Fibroblast of villous mesenchyme (primary cell): ENCODE measurements around the gene SUGP1. TPM values are rescaled to one million over a fixed set of nuclear protein-coding genes. Genes with fewer than 3 reads are reported as not detected.

Source experiments
- DNase-seq: peaks from one replicate; pipeline ENCODE4 v3.0.0-alpha.2; 2010; ENCODE audit warnings: low read depth
- H3K4me3 ChIP-seq: 2 replicates; pipeline ENCODE4 v1.5.1; 2011; ENCODE audit warnings: low read depth, mild to moderate bottlenecking, low read length
- small RNA-seq: library from RNA; depleted of rRNA; stranded (forward); fragments of <200 nt; gene quantifications from one replicate; pipeline ENCODE3, GENCODE V24; 2012
- total RNA-seq: library from RNA; depleted of rRNA; stranded (reverse); fragments of >200 nt; gene quantifications from 2 replicates; pipeline ENCODE4 v1.2.3, GENCODE V29; 2012
- TF ChIP-seq, protein P1 (sequence below): IDR thresholded peaks from 2 replicates; pipeline ENCODE4 v1.5.1; 2012; ENCODE audit warnings: low read depth, mild to moderate bottlenecking, low read length; ENCODE audit not compliant: insufficient read depth

Gene SUGP1
- total RNA-seq, 1 donor = 22.5 TPM

GRCh38 chr19:19232261-19232721, 88.0 kb downstream of the SUGP1 start:
- no peak for DNase-seq
- TF ChIP-seq, protein P1, sequence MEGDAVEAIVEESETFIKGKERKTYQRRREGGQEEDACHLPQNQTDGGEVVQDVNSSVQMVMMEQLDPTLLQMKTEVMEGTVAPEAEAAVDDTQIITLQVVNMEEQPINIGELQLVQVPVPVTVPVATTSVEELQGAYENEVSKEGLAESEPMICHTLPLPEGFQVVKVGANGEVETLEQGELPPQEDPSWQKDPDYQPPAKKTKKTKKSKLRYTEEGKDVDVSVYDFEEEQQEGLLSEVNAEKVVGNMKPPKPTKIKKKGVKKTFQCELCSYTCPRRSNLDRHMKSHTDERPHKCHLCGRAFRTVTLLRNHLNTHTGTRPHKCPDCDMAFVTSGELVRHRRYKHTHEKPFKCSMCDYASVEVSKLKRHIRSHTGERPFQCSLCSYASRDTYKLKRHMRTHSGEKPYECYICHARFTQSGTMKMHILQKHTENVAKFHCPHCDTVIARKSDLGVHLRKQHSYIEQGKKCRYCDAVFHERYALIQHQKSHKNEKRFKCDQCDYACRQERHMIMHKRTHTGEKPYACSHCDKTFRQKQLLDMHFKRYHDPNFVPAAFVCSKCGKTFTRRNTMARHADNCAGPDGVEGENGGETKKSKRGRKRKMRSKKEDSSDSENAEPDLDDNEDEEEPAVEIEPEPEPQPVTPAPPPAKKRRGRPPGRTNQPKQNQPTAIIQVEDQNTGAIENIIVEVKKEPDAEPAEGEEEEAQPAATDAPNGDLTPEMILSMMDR = no peak
- no peak overlapping the region for H3K4me3 ChIP-seq

GRCh38 chr19:19230999-19231398, 89.3 kb downstream of the SUGP1 start:
- H3K4me3 ChIP-seq = no peak overlapping the region
- no peak for DNase-seq
- TF ChIP-seq, protein P1 = no peak

DNA sequence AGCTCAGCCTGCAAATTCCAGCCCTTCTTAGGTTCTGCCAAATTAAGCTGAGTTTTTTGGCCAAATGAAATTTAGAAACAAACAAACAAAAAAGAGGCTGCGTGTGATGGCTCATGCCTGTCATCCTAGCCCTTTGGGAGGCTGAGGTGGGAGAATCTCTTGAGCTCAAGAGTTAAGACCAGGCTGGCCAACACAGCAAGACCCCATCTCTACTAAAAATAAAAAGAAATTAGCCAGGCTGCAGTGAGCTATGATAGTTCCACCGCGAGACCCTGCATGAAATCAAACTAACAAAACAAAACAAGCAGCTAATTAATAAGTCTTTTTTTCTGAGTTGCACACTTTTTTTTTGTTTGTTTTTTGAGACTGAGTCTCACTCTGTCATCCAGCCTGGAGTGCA, 90.6 kb downstream of the SUGP1 start:
- DNase-seq = no peak
- TF ChIP-seq, protein P1 = no peak
- no peak overlapping the region for H3K4me3 ChIP-seq

- DNase-seq = no peak
Observed at GRCh38 chr19:19227217-19227616, 93.1 kb downstream of the SUGP1 start.

DNA sequence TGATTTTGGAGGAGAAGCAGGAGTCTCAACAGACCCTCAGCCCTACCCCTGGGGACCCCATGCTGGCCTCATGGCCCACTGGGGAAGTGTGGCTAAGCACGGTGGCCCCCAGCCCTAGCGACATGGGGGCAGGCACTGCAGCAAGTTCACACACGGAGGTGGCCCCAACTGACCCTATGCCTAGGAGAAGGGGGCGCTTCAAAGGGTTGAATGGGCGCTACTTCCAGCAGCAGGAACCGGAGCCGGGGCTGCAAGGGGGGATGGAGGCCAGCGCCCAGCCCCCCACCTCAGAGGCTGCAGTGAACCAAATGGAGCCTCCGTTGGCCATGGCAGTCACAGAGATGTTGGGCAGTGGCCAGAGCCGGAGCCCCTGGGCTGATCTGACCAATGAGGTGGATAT, 93.6 kb downstream of the SUGP1 start:
- TF ChIP-seq, protein P1 = no peak
- H3K4me3 ChIP-seq = no peak overlapping the region
- no peak for DNase-seq

More at GRCh38 chr19:19227217-19227616, 93.1 kb downstream of the SUGP1 start:
- no peak overlapping the region for H3K4me3 ChIP-seq
- TF ChIP-seq, protein P1 = no peak

GRCh38 chr19:19226204-19226603, 94.1 kb downstream of the SUGP1 start:
- no peak for DNase-seq
- no peak overlapping the region for H3K4me3 ChIP-seq
- TF ChIP-seq, protein P1 = no peak

Small RNAs within 50 kb of the gene (small RNA-seq; reads per million reads assigned to genes)
- gene RNU6-1028P = not detected

Other genes with a start within 250 kb of the SUGP1 start
- gene TMEM161A, start 182.0 kb downstream of the SUGP1 start, total RNA-seq = 18.1 and 20.9 TPM in 2 replicates
- 0.32 TPM in 1 of 2 replicates, not detected in the other for gene MEF2B, start 150.2 kb downstream of the SUGP1 start, total RNA-seq
- gene BORCS8, start 128.4 kb downstream of the SUGP1 start, total RNA-seq = 13.4 and 19.0 TPM in 2 replicates
- 57.9 and 83.4 TPM in 2 replicates for gene RFXANK, start 128.3 kb downstream of the SUGP1 start, total RNA-seq
- gene NR2C2AP, start 117.1 kb downstream of the SUGP1 start, total RNA-seq = 7.1 and 7.8 TPM in 2 replicates
- under 0.01 TPM in 1 of 2 replicates, not detected in the other for gene NCAN, start 108.6 kb downstream of the SUGP1 start, total RNA-seq
- 0.86 and 1.3 TPM in 2 replicates for gene TM6SF2, start 47.2 kb downstream of the SUGP1 start, total RNA-seq
- 30.6 and 32.4 TPM in 2 replicates for gene MAU2, start 320 bp upstream of the SUGP1 start, total RNA-seq
- 44.5 and 57.0 TPM in 2 replicates for gene GATAD2A, start 85.2 kb upstream of the SUGP1 start, total RNA-seq
- gene TSSK6, start 195.0 kb upstream of the SUGP1 start, total RNA-seq = 1.3 and 2.3 TPM in 2 replicates
- gene NDUFA13, start 195.7 kb upstream of the SUGP1 start, total RNA-seq = 199 and 205 TPM in 2 replicates
- gene YJEFN3, start 208.4 kb upstream of the SUGP1 start, total RNA-seq = 0.43 and 0.64 TPM in 2 replicates
- under 0.01 and 0.43 TPM in 2 replicates for gene CILP2, start 217.8 kb upstream of the SUGP1 start, total RNA-seq